CD4-positive, alpha-beta T cell treated with Interferon gamma for 1 hour (primary cell): ENCODE measurements around the gene AGAP1.

Experiments
- DNase-seq: peaks from one replicate; pipeline ENCODE4 v3.0.0-alpha.2; 2020

The AGAP1 gene

DNA sequence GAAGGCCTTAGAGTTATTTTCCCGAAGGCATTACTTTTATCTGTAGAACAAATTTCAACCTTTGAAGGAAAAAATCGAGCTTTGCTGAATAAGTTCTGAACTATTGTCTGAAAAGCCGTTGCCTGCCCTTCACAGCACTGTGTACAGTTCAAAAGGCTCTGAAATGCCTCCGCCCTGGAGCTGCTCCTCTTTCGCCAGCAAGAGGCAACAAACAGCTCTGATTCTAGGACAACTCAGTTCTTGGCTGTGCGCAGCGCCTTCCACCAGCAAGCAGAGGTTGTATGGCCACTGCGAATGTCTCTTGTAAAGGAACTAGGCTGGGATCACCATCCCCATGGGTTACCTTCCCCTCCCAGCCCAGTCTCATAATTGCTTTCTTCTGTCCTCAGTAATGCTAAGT lies 365.8 kb downstream of the AGAP1 start:
- no peak for DNase-seq

DNA sequence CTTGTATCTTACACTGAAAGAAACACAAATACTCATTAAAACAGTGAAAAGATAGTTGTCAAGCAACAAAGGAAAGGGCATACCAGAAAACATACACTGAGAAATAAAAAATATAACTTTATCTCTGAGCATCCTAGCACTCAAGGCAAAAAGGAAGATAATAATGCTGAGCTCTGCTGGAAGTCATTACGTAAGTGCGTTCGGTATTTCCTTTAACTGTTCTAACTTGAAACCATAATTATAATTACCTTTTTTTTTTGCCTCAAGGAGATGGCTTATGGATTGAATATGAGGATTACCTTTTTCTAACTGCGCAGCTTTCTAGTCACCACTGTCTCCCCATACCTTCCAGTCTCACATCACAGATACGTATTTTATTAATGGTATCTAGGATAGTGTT lies 366.3 kb downstream of the AGAP1 start:
- DNase-seq = no peak

DNA sequence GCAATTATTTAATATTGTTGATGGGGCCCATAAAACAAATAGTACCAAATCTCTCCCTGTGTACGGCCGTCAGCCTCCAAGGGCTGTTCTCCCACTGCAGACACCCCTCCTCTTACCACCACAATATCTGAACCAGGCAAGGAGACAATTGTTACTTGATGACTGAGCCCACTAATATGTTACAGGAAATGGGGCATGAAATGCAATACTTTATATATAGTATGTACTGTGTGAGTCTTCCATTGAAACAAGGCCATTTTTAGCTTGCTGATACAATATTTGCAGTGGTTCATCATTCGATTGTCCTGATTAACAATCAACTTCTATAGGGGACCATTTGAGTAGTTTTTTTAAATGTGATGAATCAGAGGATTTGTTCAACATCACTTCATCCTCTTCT lies 367.0 kb downstream of the AGAP1 start:
- no peak for DNase-seq

DNA sequence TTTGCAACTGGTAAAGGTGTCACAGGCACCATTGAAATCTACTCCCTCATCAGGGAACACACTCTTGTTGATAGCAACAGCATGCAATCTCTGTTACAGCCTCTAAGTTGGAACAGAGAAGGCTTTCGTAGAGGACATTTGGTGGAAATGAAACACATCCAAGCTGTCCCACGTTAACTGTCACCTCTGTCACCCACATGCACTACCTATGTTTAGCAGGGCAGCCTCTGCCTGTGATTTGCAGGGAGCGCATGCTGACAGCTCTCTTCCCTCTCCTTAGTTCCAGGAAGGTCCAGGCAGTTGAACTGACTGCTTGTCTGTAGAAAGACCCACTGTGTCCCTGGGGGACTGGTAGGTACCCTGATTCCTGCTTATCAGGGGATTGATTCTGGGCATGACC lies 367.5 kb downstream of the AGAP1 start:
- DNase-seq = no peak

DNA sequence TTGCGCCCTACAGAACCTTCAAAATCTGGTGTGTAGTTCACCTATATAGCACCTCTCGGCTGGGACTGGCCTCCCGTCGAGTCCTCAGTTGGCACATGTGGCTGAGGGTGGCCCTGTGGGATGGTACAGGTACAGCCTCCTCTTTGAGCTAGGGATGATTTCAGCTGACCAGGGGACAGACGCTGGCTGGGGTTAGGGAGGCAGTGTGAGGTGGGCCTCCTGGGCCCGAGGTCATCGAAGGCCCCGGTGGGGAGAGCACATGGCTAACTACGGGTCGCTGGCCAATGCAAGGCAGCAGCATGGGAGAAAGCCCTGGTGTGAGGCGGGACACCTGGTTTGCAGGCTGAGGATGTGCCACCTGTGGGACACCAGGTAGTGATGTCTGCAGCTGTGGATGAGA lies 369.6 kb downstream of the AGAP1 start:
- no peak for DNase-seq

DNA sequence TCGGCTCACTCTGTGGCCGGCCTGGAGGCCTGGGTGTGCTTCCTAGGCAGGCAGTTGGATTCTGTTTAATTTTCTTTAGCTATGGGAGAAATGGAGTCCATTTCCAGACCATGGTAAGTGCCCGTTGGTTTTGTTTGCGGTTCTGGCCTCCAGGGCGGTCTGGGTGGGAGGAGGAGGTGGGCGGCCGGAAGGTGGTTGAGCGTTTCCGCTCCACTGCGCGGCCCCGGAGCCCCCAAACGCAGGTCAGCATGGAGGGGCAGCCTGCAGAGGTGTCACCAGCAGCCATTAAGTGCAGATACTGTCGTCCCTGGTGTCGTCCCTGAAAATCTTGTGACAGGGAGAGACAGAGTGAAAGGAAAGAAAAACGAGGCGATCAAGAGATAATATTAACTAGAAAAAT lies 370.5 kb downstream of the AGAP1 start:
- no peak for DNase-seq

DNA sequence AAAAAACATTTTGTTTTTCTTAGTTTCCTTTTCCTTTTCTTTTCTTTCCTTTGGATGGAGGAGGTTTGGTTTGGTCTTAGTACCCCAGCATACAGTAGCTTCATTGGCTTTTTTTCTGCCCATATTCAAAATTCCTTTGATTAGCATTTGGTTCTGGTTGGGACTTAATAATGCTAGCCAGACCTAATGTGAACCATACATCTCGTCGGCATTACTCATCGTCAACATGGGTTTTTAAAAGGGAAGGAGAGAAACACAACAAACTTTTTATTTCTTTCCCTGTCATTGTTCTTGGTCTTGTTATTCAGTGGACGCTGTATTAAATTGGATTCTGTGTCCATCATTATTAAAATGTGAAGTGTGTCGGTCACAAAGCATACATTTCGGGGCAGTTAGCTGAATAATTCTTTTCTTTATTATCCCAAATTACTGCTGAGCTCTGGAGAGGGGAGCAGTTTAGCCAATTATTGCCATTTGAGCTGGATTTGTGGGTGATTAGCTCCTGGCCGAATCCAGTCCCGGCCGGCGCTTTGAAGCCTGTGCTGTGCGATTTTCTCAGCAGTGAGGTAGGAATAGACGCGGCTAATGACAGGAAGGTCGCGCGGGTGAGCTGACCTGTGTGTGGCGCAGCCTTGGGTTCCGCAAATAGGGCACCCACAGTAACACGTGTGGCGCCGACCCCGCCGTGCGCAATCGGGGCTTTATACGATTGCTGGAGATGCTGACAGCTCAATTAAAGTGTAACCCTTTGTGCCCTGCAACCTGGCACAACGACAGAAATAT lies 371.1 kb downstream of the AGAP1 start:
- DNase-seq = no peak

DNA sequence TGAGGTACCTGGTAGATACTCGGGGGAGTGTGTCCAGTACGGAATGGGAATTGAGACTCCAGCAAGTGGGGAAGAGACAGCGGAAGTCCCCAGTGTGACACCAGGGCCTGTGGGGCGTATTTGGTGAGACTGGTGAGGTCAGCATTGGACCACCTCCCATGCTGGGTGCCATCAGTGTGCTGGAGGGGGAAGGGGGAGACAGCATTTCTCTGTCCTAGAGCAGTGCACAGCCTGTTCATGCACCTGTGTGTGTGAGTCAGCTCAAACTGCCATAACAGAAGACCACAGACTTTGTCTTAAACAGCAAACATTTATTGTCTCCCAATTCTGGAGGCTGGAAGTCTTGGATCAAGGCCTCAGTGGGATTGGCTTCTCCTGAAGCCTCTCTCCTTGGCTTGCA lies 372.5 kb downstream of the AGAP1 start:
- DNase-seq = no peak

DNA sequence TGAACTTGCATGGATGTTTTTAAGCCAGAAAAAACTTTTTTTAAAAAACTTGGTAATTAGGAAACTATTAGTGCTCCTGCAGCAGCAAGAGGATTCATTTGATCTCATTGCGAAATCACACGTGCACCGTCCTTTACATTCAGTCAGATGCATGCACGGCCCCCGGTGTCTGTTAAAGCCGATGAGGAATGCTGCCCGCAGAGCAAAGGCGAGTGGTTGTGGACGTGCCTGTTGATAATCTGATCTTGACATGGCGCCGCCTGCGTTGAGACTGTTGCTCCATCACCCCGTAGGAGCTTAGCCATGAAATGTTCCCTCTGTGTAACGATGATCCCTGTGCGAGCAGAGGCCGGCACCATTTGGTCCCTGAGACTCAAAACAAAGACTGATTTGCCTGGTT lies 374.4 kb downstream of the AGAP1 start:
- no peak for DNase-seq

DNA sequence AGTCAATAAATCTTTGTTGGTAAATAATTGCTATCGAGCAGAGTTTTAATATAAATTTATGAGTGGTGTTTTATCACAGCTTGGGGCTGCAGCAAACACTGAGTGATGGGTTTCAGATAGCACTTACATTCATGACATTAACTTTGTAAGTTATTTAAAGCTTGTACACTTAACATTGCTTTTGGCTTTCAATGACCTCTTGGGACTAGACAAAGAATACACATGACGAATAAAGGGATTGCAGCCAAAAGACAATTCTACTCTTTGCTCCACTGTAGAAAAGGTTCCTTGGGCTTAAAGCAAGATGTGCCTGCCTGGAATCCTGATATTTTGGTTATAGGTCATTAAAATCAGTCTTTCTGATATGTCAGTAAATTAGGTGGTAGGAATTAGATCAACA lies 374.8 kb downstream of the AGAP1 start:
- DNase-seq = no peak

DNA sequence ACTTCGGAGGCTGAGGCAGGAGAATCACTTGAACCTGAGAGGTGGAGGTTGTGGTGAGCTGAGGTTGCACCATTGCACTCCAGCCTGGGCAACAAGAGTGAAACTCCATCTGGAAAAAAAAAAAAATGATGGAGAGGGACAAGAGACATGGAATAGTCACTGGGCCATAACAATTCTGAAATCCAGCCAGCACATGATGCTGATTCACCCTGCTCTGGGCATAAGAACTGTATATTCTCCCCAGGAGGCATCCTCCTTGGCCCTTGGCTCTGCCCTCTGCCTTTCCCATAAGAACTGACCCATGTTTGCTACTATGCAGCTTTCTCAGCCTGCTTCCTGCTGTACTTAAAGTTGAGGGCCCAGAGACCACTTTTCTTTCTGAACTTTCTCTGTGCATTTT lies 376.7 kb downstream of the AGAP1 start:
- no peak for DNase-seq

DNA sequence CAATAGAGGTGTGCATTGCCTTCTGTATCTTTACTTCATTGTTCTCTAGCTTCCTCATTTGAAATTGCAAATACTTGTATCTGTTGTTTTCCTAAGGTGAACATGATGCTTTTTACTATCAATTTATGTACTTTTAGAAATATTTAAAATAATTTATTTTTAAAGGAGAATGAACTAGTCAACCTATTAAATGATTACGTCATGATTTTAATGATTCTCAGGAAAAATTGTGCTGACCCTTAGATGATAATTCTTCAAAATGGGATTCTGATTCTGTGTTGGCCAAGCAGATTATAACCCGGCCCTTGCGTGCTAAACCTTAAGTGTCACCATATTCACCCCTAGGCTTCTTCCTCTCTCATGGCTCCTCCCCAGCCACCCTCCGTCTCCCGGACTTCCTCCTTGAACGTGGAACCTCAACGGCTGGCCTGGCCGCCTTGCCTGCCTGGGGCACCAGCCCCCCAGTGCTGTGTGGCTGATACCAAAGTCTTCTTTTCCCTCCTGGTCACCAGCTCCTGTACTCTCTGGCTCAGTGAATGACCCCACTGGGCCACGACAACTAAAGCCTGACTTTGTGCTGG lies 382.3 kb downstream of the AGAP1 start:
- DNase-seq = no peak

DNA sequence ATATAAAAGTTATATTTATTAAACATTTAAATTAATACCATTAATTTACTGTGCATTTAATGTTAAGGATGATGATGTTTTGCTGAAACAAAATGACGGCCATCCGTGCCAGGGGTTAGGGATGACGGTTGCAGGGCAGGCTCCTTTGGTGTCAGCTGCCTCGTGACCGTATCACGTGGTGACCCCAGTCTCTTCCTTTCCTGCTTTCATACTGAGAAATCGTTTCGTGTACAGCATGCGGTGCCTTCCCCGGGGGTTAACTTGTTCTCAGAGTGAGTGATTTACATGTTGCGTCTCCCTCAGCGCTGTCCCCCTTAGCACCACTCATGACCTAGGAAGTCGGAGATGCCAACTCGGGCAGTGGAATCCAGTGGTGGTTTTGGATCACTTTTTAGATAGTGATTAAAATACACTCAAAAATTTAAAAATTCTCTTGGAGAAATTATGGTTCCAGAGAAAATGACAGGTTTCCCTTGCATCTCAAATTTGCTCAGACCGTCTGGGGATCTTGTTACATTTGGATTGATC lies 383.5 kb downstream of the AGAP1 start:
- DNase-seq = no peak

DNA sequence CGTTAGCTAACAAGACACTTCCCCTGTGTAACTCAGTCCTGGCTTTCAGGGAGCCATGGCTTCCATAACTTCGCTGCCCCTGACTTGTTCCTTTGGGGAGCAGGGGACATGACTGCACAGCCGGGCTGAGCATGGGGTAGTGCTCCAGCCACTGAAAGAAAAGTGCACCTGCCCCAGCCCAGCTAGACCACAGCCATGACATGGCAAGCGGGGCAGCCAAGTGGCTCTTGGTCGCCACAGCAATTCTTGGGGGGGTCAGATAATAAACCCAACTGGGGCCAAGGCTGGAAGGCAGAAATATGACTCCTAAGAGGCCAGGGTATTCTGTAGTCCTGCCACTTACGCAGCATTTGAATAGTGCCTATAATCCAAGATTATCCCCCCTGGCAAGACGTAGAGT lies 385.3 kb downstream of the AGAP1 start:
- DNase-seq = no peak

DNA sequence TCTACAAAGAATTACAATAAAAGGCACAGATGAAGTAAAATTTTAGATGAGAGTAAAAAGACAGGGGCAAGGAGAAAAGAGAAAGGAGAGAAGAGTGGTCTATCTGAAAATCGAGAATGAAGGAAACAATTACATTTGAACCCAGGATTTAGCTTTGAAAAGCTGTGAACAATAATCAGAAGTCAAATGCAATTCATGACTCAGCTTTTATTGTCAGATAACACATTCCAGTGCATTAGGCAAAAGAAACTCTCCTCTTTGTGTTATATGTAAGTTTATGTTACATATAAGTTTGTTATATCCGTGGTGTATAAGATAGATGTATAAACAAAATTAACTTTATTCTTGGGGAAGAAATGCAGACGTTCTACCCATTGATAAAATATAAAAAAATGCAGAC lies 389.8 kb downstream of the AGAP1 start:
- no peak for DNase-seq

DNA sequence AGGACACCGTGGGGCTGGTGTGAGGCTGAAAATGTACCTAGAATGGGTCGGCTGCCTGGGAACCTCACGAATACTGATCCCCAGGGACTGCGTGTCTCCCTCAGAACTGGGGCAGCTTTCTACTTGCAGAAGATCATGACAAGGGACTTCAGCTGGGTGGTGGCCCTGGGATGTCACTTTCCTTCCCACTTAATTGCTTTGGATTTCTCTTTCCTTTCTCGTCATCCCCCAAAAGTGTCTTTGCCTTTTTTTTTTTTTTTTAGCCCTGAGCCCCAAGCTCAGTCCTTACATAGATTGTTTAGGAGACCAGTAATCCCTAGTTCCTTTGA lies 395.4 kb downstream of the AGAP1 start:
- no peak for DNase-seq

DNA sequence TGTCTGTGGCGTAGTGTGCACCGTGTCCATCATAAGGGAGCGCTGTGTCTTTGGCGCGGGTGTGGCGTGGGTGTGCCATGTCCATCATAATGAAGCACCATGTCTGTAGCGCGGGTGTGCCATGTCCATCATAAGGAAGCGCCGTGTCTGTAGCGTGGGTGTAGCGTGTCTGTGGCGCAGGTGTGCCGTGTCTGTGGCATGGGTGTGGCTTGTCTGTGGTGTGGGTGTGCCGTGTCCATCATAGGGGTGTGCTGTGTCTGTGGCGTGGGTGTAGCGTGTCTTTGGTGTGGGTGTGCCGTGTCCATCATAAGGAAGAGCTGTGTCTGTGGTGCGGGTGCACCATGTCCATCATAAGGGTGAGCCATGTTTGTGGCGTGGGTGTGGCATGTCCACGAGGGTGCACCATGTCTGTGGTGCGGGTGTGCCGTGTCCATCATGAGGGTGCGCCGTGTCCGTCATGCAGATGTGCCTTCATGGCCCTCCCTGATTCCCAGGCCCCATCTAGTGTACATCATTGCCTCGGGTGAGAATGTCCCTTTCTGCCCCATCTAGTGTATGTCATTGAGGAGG lies 399.4 kb downstream of the AGAP1 start:
- no peak for DNase-seq

DNA sequence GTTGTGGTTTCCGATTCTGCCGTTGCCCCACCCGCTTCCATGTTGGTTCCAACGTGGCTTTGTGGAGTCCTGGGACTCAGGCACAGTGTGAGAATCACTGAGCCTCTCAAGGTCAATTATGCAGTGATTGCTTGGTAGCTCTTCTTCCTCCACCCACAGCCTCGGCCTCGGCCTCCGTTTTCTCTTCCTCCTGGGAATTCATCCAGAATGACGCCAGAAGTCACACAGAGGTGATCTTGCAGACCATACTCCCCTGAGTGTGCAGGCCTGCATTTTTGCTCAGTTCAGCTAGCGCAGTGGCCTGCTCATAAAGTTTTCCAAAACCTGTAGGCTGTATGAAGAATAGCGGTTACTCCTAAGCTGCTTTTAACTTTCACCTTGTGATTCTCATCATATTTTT lies 401.0 kb downstream of the AGAP1 start:
- DNase-seq = no peak

DNA sequence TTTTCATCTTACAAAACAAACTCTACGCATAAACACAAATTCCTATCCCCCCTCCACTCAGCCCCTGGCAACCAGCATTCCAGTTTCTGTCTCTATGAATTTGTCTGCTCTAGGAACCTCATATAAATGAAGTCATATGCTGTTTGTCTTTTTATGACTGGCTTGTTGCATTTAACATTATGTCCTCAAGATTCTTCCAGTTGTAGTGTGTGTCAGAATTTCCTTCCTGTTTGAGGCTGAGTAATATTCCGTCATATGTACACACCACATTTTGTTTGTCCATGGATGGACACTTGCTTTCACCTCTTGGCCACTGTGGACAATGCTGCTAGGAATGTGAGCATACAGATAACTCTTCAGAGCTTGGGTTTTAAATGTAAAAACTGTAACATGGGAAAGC lies 402.2 kb downstream of the AGAP1 start:
- DNase-seq = no peak

DNA sequence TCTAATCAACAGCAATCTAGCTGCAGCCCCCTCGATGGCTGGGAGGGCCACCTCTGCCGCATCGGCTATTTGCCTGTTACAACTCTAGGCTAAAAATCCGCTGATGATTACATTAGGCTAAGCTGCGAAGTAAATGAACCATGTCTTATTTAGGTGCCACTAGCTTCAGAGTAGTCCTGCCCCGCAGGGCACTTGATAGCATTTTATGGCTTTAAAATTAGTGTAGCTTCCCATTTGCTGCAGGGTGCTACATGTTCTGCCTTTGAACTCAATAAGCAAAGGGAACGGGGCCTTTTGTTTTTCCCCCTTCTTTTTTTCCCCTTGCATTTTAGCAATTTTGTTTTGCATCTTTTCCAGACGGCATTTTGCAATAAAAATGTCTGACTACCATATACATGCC lies 404.1 kb downstream of the AGAP1 start:
- DNase-seq = no peak

DNA sequence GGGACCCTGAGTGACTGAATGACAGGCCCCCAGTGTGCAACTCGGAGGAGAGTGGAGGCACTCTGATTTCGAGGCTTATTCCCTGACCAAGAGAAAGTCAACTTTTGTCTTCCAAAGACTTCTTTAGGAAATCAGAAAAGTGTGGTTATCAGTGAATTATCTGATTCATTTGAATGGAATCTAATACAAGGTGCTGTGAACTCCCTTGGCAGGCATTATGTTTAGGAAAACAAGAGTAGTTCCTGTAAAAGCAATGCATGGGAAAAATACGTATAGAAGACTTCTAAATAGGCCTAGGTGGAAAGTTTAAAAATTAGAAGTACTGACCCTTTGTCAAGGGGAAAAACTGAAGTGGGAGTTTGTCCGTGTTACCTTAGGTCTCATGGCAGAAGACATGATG lies 404.9 kb downstream of the AGAP1 start:
- no peak for DNase-seq

DNA sequence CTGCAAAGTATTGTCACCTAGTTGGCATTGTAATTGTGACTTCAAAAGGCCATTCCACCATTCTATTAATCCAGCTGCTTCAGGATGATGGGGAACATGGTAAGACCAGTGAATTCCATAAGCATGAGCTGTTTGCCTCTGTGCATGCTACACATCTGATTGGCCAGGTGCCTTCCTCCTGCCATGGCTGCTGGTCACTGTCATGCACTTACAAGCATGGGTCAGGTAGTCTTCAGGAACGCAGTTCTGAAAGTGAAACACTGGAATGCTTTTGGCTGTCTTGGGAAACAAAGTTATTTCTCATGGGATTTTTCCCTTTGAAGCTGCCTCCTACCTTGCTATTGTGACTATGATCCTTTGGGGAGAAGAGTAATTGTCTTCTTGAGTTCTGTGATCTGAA lies 406.8 kb downstream of the AGAP1 start:
- no peak for DNase-seq

DNA sequence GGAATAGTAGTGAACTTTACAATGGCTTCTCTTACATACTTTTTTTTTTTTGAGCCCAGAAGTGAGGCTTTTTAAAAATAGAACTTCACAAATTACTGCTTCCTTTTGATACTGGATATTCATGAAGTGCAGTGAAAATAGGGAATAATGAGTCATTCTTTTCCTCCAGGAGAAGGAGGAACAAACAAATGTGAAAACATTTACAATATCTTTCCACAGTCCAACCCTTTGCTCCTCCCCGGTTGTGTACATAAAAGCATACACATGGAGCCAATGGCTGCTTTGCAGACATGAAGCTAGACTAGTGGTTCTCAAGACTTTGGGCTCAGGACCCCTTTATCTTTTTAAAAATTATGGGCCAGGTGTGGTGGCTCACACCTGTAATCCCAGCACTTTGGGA lies 407.4 kb downstream of the AGAP1 start:
- no peak for DNase-seq

DNA sequence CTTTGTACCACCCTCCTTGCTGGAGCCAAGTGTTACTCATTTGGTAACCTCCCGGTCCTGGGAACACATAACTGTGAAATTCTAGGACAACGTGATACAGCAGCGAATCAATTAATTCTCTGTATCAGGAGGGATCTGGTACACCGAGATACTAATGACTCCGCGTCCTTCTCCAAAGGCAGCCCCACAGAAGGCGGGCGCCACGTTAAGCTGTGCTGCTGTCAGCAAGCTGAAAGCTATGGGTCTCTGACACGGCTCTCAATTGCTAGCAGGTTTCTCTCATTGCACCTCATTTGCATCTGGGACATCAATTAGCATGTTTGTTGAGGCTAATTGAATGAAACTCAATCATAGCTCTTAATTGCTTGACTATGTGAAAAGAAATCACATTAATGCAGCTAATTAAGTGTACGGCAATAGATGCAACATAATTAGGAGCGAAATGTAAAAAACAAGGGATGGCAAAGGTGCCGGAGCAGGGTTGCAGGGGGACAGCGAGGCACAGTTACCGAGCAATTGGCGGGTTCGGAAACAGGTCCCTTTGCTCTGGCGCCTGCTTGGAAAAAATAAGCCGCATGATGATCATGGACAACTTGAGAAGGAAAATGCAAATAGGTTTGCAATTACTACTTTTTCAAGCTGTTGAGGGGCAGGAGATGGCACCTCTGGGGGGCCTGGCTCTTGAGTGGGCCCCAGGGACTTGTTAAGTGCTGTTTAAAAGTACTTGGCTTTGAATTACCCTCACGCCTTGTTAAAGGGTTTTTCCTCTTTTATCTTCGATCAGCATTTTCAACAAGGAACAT lies 410.1 kb downstream of the AGAP1 start:
- no peak for DNase-seq
